HG03025 (cell line): ENCODE data around the gene CAMTA1.

Source experiments
- ATAC-seq: cut with Tn5 transposase; IDR thresholded peaks from one replicate; pipeline ENCODE4 v1.9.1; 2021; ENCODE audit warnings: mild to moderate bottlenecking, moderate library complexity; ENCODE audit not compliant: unreplicated experiment, low FRiP score

The CAMTA1 gene

DNA sequence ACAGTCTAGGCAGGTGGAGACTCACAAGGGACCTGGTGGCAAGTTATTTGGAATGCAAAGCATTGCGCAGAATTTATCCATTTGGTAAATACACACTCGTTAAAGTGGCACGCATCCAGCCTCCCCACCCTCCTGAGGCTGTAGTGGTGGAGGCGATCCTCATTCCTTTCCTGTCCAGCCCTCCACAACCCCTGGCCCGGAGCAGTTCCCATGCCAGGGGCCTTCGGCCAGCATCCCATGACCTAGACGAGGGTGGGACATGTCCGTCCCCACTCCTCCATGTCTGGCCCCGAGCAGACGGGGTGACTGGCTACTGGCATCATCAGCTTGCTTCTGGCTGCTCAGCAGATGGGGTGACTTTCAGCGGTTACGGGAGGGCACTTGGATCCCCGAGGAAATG lies 704.3 kb downstream of the CAMTA1 start:
- ATAC-seq = no peak

DNA sequence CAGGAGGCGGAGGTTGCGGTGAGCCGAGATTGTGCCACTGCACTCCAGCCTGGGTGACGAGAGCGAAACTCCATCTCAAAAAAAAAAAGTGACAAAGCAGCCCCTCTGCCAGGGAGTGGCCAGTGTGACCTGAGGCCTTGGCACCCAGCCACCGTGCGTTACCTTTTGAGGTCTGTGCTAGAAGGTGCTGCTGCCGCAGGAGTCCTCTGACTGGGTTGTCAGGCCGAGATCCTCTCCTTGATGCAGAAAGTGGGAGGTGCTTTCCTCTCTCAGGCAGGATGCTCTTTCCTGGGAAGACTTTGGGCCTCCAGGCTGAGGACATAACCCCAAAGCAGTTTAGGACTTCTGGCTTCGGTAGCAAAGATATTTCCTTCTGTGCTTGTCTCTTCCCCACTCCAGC lies 705.3 kb downstream of the CAMTA1 start:
- no peak for ATAC-seq

DNA sequence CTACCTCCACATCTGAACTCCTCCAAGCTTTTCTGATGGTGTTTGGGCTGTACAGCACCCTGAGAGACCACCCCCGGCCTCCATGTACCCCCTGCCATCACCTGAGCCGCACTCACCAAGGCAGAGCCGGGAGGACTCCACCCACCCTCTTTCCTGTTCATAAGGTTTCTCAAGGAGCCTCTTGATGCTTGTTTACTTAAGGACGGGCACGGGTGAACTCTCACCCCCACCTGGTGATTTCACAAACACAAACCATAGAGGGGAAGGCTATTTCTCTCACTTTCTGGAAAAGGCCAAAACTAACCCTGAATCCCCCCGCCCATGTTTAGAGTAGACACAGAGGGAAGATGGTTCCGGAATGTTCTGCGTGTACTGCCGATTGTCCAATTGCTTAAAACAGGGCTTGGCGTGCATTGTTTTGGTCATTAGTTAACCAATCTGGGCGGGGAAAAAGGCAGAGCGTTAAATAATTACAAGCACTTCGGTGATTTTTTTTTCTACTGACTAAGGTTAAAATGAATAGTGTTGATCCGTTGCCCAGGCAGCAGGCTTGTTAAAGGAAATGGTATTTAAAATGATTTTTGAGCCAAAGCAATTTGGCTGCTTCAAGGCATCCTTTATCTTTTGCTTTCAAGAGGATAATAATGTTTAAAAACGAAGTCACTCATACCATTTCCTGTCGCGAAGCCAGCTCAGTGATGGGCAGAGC lies 706.0 kb downstream of the CAMTA1 start:
- no peak for ATAC-seq

DNA sequence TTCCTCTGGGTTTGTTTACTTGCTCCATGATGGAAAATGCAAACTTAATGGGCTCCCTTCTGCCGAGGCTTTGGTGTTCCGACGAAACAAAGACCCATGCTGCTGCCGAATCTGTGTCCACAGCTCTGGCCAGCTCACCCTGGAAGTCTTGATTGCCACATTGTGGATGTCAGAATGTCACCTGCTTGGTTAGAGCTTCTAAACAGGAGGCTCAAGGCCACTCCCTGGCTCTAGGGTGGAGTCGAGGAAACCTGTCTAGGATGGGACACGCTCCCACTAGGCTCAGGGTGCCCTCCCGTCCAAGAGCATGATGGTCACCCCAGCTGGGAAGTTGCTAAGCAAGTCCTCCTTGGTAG lies 706.5 kb downstream of the CAMTA1 start:
- ATAC-seq = no peak

DNA sequence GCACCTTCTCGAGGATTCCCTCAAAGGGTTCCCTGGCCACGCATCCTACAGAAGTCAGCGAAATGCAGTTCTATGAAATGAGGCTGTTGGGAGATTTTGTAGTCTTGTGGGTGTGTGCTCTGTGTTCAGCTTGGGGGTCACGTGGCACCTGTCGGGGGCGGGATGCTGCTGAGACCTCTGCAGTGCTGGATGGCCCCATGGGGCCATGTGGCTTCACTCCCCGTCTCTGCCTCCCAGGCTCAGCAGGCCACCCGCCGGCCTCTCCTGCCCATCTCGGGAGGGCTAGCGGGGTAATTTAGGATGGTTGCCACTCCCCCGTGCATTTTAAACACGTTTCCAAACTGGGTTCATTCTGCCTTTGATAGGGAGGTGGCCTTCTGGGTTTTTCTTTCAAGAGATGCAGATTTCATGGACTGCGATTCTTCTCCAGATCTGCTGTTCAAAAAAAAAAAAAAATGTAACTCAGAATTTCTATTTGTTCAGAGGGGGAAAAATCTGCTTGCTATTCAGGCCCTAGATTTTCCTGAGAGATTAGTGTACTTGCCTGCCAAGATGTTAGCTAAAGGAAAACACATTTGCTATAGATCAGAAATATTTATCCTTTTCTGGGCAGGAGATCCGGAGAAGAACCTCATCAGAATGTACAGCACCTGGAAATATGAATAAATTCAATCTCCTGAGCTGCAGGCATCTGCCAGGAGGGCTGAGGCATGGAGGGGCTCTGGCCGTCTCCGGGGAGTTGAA lies 708.6 kb downstream of the CAMTA1 start:
- no peak for ATAC-seq

DNA sequence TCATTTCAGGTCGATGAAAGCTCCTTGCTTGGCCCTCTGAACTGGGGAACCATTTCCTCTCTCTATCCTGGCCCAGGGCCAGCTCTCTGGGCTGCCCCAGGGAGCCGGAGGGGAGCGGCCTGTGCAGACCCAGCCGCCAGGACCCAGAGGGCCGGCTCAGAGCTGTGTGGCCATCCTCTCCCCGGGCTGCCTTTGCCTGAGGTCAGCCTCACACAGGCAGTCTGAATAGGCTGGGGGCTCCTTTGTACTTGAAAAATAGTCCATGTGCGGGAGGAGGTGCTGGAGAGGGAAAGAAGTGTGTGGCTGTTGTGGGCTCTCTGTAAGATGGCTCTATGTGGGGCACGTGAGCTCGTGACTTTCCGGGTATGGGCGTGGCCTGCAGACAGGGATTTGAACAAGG lies 710.7 kb downstream of the CAMTA1 start:
- no peak for ATAC-seq

DNA sequence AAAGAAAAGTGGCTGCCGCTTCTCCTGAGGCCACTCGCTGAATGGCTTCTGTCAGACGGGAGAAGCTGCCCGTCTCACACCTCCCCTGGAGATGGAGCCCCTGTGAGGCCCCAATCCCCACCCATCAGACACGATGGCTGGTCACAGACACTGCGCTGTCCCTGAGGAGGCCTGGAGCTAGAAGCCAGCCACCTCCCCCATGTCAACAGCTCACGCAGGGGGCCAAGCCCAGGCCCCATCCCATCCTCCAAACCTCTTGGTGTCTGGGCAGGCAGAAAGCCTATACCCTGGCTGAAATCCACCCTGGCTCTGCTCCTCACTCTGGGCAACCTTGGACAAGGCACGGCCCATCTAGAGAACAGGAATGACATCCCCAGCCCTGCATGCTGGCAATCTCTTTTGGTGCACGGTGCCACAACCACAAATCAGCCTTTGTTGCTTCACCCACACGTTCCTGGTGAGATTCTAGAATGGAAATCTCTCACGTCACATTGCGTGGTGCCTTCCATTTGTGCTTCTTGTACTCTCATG lies 711.9 kb downstream of the CAMTA1 start:
- ATAC-seq = no peak

DNA sequence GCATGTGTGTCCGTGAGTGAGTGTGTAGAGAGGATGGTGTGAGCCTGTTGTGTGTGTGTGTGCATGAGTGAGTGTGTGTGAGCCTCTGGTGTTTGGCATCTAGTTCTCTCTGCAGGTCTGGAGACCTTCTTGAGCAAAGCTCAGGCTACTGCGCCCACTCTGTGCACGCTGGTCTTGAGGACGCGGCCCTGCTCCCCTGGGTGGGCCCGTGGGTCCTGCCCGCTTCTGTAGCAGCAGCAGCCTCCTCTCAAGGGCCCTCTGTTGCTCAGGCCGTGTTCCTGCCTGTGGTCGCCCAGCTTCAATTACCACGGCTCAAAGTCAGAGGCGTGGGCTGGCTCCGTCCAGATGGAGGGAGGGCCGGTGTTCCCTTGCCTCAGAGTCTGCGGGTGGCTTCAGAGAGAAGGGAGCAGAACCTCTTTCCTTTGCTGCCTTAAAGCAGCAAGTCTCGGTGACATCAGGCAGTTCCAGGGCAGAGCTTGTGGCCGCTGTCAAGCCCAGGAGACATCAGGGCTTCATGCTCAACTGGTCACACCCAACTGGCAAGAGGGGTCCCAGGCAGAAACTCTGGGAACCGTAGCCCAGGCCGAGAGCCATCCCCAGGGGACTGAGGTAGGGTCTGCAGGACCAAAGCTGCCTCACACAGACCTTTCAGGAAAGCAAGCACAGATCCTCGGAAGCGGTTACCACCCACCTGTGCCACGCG lies 715.3 kb downstream of the CAMTA1 start:
- no peak for ATAC-seq

DNA sequence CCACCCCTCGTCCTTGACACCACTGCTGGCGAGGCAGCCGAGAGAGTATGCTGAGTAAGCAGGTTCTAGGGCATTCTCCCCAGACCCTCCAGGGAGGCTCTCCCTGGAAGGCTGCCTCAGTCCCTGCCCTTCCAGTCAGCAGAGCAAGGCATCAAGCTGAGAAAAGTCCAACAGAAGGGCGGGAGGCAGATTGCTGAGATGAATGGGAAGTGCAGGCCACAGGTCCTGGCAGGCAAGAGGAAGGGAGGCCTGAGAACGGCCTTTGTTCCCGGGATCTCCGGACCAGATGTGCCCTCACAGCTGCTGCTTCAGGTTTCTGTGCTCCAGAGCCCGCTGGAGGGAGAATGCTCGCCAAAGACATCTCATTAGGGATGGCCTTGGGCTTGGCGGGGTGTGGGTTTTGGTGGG lies 715.8 kb downstream of the CAMTA1 start:
- ATAC-seq = no peak

DNA sequence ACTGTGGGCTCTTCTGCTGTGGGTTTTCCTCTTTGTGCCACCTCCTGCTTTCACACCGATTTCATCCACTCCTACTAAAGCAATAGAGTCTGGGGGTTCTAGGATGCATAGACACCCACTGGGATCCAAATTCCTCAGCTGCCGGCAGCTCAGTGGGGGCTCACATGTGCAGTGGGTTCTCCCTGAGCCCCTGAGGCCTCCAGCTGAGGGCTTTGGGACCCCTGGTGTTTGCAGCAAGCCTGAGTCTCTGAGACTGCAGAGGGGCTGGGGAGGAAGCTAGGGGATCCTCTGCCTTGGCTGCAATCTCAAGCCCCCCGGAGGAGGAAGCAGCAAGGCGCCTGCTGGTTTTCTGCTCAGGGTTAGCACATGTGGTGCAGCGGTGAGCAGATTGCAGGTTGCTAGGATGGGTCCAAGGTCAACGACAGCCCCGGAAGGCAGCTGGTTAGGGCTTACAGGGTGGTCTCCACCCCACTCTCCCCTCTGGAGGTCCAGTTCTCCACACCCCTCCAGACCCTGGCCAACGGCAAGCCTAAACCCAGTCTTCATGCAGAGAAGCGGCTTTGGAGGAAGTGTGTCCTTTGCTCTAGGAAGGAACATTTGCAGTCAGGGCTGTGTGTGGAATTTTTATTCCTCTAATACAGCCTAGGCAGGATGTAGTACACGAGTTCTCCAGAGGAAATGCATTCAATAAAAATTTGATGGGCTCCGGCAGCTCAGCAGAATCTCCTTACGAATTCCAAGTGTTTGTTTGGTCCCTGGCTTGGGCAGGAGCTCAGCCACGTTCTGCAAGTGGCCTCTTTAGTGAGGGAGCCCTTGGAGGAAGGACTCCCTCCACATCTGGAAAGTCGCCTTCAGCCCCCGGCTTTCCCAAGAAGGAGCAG lies 716.7 kb downstream of the CAMTA1 start:
- ATAC-seq = no peak

DNA sequence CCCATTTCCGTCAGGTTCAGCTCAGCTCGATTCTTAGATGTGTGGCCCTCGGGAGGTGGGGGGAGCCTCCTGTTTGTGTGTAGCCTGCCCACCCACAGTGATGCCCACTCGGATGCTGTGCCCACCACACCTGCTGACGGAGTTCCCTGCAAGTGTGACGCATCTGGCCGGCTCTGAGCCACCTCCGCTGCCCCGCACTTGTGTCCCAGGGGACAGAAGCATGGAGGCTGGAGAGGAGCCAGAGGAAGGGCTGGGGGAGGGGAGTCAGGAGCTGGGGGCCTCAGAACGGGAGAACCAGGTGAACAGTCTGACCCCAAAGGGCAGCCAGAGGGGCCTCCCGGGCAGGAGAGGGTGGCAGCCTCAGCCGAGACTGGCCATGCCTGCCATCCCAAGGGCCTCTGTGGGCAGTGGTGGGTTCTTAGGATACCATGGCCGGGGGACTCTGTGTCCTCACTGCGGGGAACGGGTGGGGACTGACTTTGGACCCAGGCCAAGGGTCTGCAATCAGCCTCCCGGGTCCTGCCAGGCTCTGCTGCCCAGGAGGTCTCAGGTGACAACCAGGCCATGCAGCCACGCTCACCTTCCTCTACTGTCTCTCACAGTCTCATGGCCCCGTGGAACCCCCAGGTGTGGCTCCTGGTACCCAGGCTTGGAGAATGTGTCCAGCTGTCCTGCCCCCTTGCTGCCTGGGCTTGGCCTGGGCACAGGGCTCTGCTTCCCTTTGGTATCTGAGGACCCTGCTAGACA lies 718.6 kb downstream of the CAMTA1 start:
- ATAC-seq = no peak

DNA sequence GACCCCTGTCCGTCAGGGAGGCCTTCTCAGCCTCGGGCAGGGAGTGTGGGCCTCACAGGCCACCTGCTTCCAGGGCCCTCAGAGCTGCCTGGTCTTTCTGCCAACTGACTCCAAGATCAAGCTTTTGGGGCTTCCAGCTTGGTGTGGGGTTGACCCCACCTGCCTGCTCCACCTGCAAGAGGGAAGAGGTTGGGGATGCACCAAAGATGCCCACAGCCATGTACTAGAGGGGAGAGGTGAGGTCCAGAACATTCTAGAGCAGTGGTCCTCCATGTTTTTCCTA lies 719.1 kb downstream of the CAMTA1 start:
- ATAC-seq = no peak

DNA sequence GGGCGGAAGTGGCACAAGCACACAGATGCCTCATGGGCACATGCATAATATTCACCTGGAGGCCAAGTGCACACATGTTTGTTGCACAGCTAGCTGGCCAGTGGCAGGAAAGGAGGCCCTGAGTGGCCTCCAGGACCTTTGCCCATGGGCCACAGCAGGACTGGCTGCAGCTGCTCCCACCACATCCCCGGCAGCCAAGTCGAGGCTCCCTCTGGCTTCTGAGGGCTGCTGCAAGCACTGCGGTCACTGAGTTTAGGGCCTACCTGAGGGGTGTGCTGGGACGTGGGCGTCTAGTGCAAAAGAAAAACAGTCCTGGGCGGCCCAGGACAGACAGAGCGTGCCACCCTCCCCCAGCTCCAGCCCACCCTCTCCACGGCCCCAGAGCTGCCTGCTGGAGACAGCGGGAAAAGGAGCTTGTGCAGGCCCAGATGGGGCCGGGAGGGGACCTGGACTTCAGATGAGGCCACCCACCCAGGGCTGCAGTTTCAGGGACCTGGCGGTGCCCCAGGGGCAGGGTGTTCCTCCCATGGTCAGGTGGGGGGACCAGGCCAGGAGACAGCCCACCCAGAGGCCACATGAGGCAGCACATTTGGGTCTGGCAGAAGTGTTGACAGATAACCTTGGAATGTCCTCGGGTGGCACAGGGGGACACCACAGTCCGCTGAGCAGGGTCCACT lies 720.0 kb downstream of the CAMTA1 start:
- ATAC-seq = no peak

DNA sequence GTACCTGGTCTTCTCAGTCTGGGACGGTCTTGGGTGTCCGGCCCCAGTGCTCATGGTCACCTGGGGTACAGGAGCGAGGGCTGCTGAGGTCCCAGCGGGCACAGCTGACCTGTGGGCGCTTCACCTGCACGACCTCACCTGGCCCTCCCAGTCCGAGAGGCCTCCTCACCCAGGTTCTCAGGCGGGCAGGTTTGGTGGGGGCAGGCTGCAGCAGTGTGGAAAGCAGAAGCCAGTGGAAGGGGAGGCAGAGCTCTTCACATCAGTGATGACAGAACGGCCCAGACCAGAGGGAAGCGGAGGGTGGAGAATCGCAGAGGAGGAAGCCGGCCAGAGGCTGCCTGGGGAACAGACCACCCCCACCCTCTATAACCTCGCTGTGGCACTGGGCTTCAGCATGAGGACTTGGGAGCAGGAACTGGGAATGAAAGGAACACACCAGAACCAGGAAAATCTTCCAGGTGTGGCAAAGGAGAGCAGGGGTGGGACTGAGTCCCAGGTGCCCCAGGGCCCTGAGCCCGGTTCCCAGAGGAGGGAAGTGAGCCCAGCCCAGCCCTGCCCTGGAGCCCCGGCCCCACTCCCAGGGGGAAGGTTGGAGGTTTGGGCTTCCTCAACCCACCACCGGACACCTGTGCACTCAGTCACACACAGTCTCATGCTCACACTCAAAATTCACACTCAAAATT lies 720.7 kb downstream of the CAMTA1 start:
- no peak for ATAC-seq

DNA sequence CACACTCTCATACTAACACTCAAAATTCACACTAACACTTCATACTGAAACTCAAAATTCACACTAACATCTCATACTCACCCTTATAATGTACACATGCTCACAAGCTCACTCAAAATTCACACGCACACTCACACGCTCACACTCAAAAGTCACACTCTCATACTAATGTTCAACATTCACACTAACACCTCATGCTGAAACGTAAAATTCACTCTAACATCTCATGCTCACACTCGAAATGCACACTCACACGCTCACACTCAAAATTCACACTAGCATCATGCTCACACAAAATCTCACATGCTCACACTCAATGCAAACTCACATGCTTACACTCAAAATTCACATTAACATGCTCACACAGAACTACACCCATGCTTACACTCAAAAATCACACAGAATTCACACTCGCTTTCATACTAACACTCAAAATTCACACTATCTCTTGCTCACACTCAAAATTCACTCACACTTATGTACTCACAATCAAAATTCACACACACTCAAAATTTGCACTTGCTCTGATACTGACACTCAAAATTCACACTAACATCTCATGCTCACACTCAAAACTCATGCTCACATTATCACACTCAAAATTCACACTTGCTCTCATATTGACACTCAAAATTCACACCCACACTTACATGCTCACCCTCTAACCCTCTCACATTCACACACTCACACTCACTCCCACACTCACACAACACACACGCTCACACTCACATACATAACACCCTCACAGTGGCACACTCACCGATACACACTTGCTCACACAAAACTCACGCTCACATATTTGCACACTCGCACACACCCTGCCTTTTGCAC lies 721.4 kb downstream of the CAMTA1 start:
- ATAC-seq = no peak

DNA sequence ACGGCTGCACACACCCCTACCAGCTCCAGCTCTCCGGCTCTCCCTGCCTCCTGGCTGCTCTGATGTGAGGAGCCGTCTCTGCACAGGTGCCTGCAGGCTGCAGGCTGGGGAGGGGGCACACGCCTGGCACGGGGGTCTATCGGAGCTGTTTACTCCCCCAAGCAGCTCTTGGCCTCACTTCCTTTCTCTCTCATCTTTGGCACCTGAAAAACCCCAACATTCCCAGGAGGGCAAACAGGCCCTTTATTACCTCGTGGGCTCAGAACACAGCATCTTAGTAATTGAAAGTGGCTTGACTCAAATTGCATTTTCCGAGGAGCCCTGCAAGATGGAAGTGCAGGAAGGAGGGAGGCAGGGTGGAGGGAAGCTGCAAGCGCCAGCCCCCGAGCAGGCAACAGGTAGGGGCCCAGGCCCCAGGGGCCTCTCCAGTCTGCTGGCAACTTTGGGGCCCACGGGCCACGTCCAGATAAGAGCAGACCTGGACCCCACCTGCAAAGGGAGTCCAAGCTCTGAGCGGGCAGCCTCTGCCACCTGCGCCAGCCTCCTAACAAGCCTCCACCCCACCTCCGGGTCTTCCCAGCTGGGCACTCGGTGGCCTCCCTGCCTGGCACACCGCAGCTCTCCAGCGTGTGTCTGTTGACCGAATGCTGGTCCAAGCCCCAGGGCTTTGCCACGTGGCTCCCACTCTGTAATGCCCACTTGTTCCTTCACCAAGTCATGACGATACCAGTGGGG lies 722.2 kb downstream of the CAMTA1 start:
- ATAC-seq = no peak
